HEK293T (cell line): Measurements from ENCODE around the gene TFB2M.
"Not testable (repeated sequence)": the region's sequence is repeated elsewhere in the genome, so short reads cannot be mapped to it uniquely, and the experiment has no call there.

Experiments
- CTCF ChIA-PET: fragments of 350-600 bp; formaldehyde crosslinking; extraction: SDS; loops from one replicate; lab custom pipeline; 2021; ENCODE audit warnings: antibody characterized with exemption, inconsistent platforms; lab: Yijun Ruan, JAX
- POLR2A ChIA-PET: fragments of 350-600 bp; formaldehyde crosslinking; extraction: SDS; loops from one replicate; lab custom pipeline; 2020; ENCODE audit warnings: antibody characterized with exemption, inconsistent platforms; lab: Yijun Ruan, JAX
- DNase-seq: peaks from one replicate; pipeline ENCODE4 v3.0.0; 2012; ENCODE audit warnings: mixed read lengths; ENCODE audit errors: extremely low spot score
- ARNT ChIP-seq: fragments of 450-650 bp; IDR thresholded peaks from 2 replicates; pipeline ENCODE4 v1.6.1; 2017; ENCODE audit warnings: mild to moderate bottlenecking
- BHLHE40 ChIP-seq: fragments of 450-650 bp; IDR thresholded peaks from 2 replicates; pipeline ENCODE4 v1.6.1; 2016; ENCODE audit warnings: mild to moderate bottlenecking, moderate library complexity, borderline replicate concordance
- CTBP1 ChIP-seq: fragments of 450-650 bp; IDR thresholded peaks from 2 replicates; pipeline ENCODE4 v1.6.1; 2016; ENCODE audit warnings: borderline replicate concordance
- ELF4 ChIP-seq: fragments of 450-650 bp; IDR thresholded peaks from 2 replicates; pipeline ENCODE4 v1.6.1; 2017; ENCODE audit warnings: antibody characterized with exemption
- FOXA1 ChIP-seq: fragments of 450-650 bp; IDR thresholded peaks from 2 replicates; pipeline ENCODE4 v1.6.1; 2016; ENCODE audit warnings: mild to moderate bottlenecking
- FOXK2 ChIP-seq: fragments of 450-650 bp; IDR thresholded peaks from 2 replicates; pipeline ENCODE4 v1.6.1; 2016; ENCODE audit warnings: mild to moderate bottlenecking
- FOXM1 ChIP-seq: fragments of 450-650 bp; IDR thresholded peaks from 2 replicates; pipeline ENCODE4 v1.6.1; 2017; ENCODE audit warnings: mild to moderate bottlenecking, borderline replicate concordance
- HDGF ChIP-seq: fragments of 450-650 bp; IDR thresholded peaks from 2 replicates; pipeline ENCODE4 v1.6.1; 2017; ENCODE audit warnings: antibody characterized with exemption, borderline replicate concordance
- L3MBTL2 ChIP-seq: fragments of 450-650 bp; conservative IDR thresholded peaks from 2 replicates; pipeline ENCODE4 v1.6.1; 2016; ENCODE audit warnings: mild to moderate bottlenecking
- LEF1 ChIP-seq: fragments of 450-650 bp; IDR thresholded peaks from 2 replicates; pipeline ENCODE4 v1.6.1; 2017; ENCODE audit warnings: mild to moderate bottlenecking, borderline replicate concordance
- NFRKB ChIP-seq: fragments of 450-650 bp; IDR thresholded peaks from 2 replicates; pipeline ENCODE4 v1.6.1; 2016; ENCODE audit warnings: mild to moderate bottlenecking, moderate library complexity
- PKNOX1 ChIP-seq: fragments of 450-650 bp; IDR thresholded peaks from 2 replicates; pipeline ENCODE4 v1.6.1; 2016
- SP1 ChIP-seq: fragments of 450-650 bp; IDR thresholded peaks from 2 replicates; pipeline ENCODE4 v1.6.1; 2017
- SUZ12 ChIP-seq: fragments of 450-650 bp; IDR thresholded peaks from 2 replicates; pipeline ENCODE4 v1.6.1; 2016; ENCODE audit warnings: mild to moderate bottlenecking
- TARDBP ChIP-seq: fragments of 450-650 bp; IDR thresholded peaks from 2 replicates; pipeline ENCODE4 v1.6.1; 2016
- ZNF384 ChIP-seq: fragments of 450-650 bp; IDR thresholded peaks from 2 replicates; pipeline ENCODE4 v1.6.1; 2016

TFB2M gene, protein sequence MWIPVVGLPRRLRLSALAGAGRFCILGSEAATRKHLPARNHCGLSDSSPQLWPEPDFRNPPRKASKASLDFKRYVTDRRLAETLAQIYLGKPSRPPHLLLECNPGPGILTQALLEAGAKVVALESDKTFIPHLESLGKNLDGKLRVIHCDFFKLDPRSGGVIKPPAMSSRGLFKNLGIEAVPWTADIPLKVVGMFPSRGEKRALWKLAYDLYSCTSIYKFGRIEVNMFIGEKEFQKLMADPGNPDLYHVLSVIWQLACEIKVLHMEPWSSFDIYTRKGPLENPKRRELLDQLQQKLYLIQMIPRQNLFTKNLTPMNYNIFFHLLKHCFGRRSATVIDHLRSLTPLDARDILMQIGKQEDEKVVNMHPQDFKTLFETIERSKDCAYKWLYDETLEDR

GRCh38 chr1:246566128-246566812, at the start of gene TFB2M, which contains the start of gene CNST:
TSS of gene TFB2M (minus strand) at chr1:246566261. CDS start at chr1:246566138, 123 bp downstream.
TSS of gene CNST (plus strand) at chr1:246566456. CDS start at chr1:246591563, 25,107 bp downstream.
- ChIA-PET POLR2A (no interaction called here), CTCF (no interaction called here)
- TF ChIP-seq HDGF (no peak), L3MBTL2 (0 out of 2 replicates have a peak, but pooled peaks have one; percentile 18), ELF4 (peak; percentile 62), CTBP1 (0 out of 2 replicates have a peak, but pooled peaks have one; percentile 40)
- DNase-seq, result peak; percentile 87

DNA sequence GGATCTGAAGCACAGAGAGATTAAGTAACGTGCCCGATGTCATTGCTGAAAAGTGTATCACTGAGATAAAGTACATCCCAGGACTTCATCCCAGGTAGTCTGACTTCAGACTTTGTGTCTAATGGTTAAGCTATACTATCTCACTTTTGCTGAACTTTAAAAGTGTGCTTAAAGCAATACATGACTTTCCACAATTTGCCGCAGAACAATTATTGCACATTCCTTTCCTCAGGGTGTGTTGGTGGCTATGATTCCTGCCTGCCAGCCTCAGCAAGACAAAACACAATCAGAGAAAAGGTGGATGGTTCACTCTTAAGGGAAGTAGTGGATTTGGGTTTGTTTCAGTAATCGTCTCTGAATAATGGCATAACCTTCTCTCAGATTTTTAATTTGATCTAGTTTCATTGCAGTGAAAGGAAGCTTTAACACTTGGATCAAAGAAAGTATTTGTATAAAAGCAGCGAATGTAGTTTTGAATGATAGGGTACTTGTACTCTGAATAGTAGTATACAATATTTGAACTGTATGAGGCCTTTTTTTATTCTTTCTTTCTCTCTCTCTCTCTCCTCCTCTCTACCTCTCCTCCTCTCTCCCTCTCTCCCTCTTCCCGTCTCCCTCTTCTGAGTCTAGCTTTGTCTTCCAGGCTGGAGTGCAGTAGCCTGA, 47.2 kb upstream of the TFB2M start:
- no peak for DNase-seq
- no peak for TF ChIP-seq FOXK2
- POLR2A ChIA-PET, result no interaction called here
- CTCF ChIA-PET, result no interaction called here

GRCh38 chr1:246609632-246610031, 43.6 kb upstream of the TFB2M start:
- DNase-seq, result no peak
- ChIA-PET POLR2A (no interaction called here), CTCF (no interaction called here)
- TF ChIP-seq HDGF, result no peak
- TF ChIP-seq ZNF384, result no peak
- TF ChIP-seq FOXA1, result no peak
- TF ChIP-seq CTBP1, result no peak
- no peak for TF ChIP-seq L3MBTL2
- TF ChIP-seq ELF4, result no peak
- TF ChIP-seq NFRKB, result no peak
- TF ChIP-seq FOXK2, result no peak
- TF ChIP-seq BHLHE40, result no peak
- no peak for TF ChIP-seq TARDBP
- TF ChIP-seq LEF1, result no peak
- TF ChIP-seq SP1, result no peak
- no peak for TF ChIP-seq FOXM1
- TF ChIP-seq ARNT, result no peak
- TF ChIP-seq SUZ12, result no peak
- no peak for TF ChIP-seq PKNOX1

GRCh38 chr1:246608616-246609376, 42.7 kb upstream of the TFB2M start:
- TF ChIP-seq SP1 (no peak), CTBP1 (no peak), TARDBP (no peak), FOXA1 (no peak), BHLHE40 (no peak), ELF4 (no peak), NFRKB (no peak), HDGF (no peak), FOXK2 (no peak), PKNOX1 (no peak), LEF1 (no peak), L3MBTL2 (no peak), FOXM1 (no peak), SUZ12 (no peak), ZNF384 (no peak), ARNT (no peak)
- CTCF ChIA-PET, result no interaction called here
- POLR2A ChIA-PET, result no interaction called here
- no peak for DNase-seq

- POLR2A ChIA-PET, result no interaction called here
- no peak for DNase-seq
- TF ChIP-seq ELF4 (no peak), SP1 (no peak), ZNF384 (no peak), BHLHE40 (no peak), NFRKB (no peak), CTBP1 (no peak), L3MBTL2 (no peak), SUZ12 (no peak)
- CTCF ChIA-PET, result interaction anchor here (0.6 kb wide), 1 partner anchor 263 kb away, joined by 4 read pairs; no protein-coding TSS in a partner anchor
Observed at GRCh38 chr1:246607462-246607861, 41.4 kb upstream of the TFB2M start.

GRCh38 chr1:246605231-246605630, 39.2 kb upstream of the TFB2M start:
- DNase-seq, CTCF ChIA-PET, POLR2A ChIA-PET: not testable (repeated sequence)
